Mucosa of gallbladder (tissue), 1 donor: ENCODE data around the gene CIRBP. TPM values are rescaled to one million over a fixed set of nuclear protein-coding genes. Genes with fewer than 3 reads are reported as not detected.

Source experiments
- total RNA-seq: library from RNA; stranded (reverse); gene quantifications from one replicate; pipeline ENCODE4 v1.2.1, GENCODE V29; 2021
- donor health status: DM: no; HTN: no; CAD: no.

Gene CIRBP
- total RNA-seq, 1 donor from 2014 or later, result 382 TPM

Other genes with a start within 250 kb of the CIRBP start
- gene TMEM259, start 248.2 kb upstream of the CIRBP start, total RNA-seq, result 182 TPM
- gene RNU6-2, start 247.8 kb upstream of the CIRBP start, total RNA-seq, result not detected
- gene CNN2, start 242.7 kb upstream of the CIRBP start, total RNA-seq, result 104 TPM
- 49.0 TPM for gene ABCA7, start 229.2 kb upstream of the CIRBP start, total RNA-seq
- 42.4 TPM for gene ARHGAP45, start 202.2 kb upstream of the CIRBP start, total RNA-seq
- gene POLR2E, start 174.0 kb upstream of the CIRBP start, total RNA-seq, result 137 TPM
- 294 TPM for gene GPX4, start 165.3 kb upstream of the CIRBP start, total RNA-seq
- 64.1 TPM for gene SBNO2, start 95.1 kb upstream of the CIRBP start, total RNA-seq
- gene STK11, start 63.6 kb upstream of the CIRBP start, total RNA-seq, result 72.2 TPM
- 1.1 TPM for gene CBARP, start 31.3 kb upstream of the CIRBP start, total RNA-seq
- gene ATP5F1D, start 27.6 kb upstream of the CIRBP start, total RNA-seq, result 213 TPM
- gene MIDN, start 20.7 kb upstream of the CIRBP start, total RNA-seq, result 127 TPM
- gene FAM174C, start 6.2 kb downstream of the CIRBP start, total RNA-seq, result 57.6 TPM
- 8.4 TPM for gene EFNA2, start 16.5 kb downstream of the CIRBP start, total RNA-seq
- gene NDUFS7, start 114.6 kb downstream of the CIRBP start, total RNA-seq, result 121 TPM
- gene GAMT, start 132.2 kb downstream of the CIRBP start, total RNA-seq, result 27.9 TPM
- gene DAZAP1, start 138.3 kb downstream of the CIRBP start, total RNA-seq, result 77.7 TPM
- 877 TPM for gene RPS15, start 169.1 kb downstream of the CIRBP start, total RNA-seq
- 0.43 TPM for gene APC2, start 180.8 kb downstream of the CIRBP start, total RNA-seq
- 41.6 TPM for gene C19orf25, start 209.9 kb downstream of the CIRBP start, total RNA-seq
- 11.7 TPM for gene PCSK4, start 221.0 kb downstream of the CIRBP start, total RNA-seq
- gene REEP6, start 221.8 kb downstream of the CIRBP start, total RNA-seq, result 80.5 TPM
- 4.4 TPM for gene ADAMTSL5, start 243.7 kb downstream of the CIRBP start, total RNA-seq